BJ (cell line): ENCODE measurements around the gene FZD4. TPM values are rescaled to one million over a fixed set of nuclear protein-coding genes. Genes with fewer than 3 reads are reported as not detected.
"Not testable (repeated sequence)": the region's sequence is repeated elsewhere in the genome, so short reads cannot be mapped to it uniquely, and the experiment has no call there.

ENCODE experiments used
- CTCF ChIA-PET: fragments of 350-600 bp; formaldehyde crosslinking; extraction: SDS; loops from one replicate; lab custom pipeline; 2021; ENCODE audit warnings: antibody characterized with exemption, inconsistent platforms; lab: Yijun Ruan, JAX
- POLR2A ChIA-PET: fragments of 300-600 bp; sonication (Branson Sonifier 250); formaldehyde crosslinking; extraction: SDS; loops from one replicate; lab custom pipeline; 2021; ENCODE audit warnings: antibody characterized with exemption; lab: Charles Lee
- DNase-seq: peaks from one replicate; pipeline ENCODE4 v3.0.0-alpha.2; 2011; ENCODE audit warnings: low read depth
- H3K27me3 ChIP-seq: 2 replicates; pipeline ENCODE4 v1.6.0; 2011; ENCODE audit warnings: low read length; ENCODE audit not compliant: control insufficient read depth, insufficient read depth
- H3K36me3 ChIP-seq: 2 replicates; pipeline ENCODE4 v1.5.1; 2011; ENCODE audit warnings: low read length; ENCODE audit not compliant: control insufficient read depth, insufficient read depth
- H3K4me3 ChIP-seq: 2 replicates; pipeline ENCODE4 v1.5.1; 2011; ENCODE audit warnings: low read depth, mild to moderate bottlenecking, control low read depth, low read length
- CTCF ChIP-seq: IDR thresholded peaks from 2 replicates; pipeline ENCODE4 v1.5.1; 2011; ENCODE audit warnings: low read depth, mild to moderate bottlenecking, control low read depth, inconsistent platforms, low read length, moderate library complexity; ENCODE audit not compliant: insufficient read depth
- polyA plus RNA-seq: library from polyadenylated mRNA; depleted of rRNA; stranded (reverse); fragments of >200 nt; gene quantifications from 2 replicates; pipeline ENCODE4 v1.2.3, GENCODE V29; 2011

FZD4 gene
- polyA plus RNA-seq, 1 experiment = 12.4 TPM

- H3K27me3 ChIP-seq = no peaks in the 10 kb centered on the region
- ChIA-PET CTCF (interaction anchor here (0.9 to 3.7 kb wide), 12 partner anchors 9 to 355 kb away, joined by 3 to 17 read pairs (median 6); no protein-coding TSS in a partner anchor), POLR2A (no interaction called here)
- H3K36me3 ChIP-seq = no peaks in the 10 kb centered on the region
- no peak overlapping the region for H3K4me3 ChIP-seq
- TF ChIP-seq CTCF = no peak
- DNase-seq = no peak
Observed at GRCh38 chr11:86938203-86938899, 16.8 kb downstream of the FZD4 start.

- DNase-seq, H3K27me3 ChIP-seq, H3K36me3 ChIP-seq, H3K4me3 ChIP-seq, POLR2A ChIA-PET: not testable (repeated sequence)
- CTCF ChIA-PET = interaction anchor here (0.7 to 3.7 kb wide), 7 partner anchors 10 to 699 kb away, joined by 3 to 17 read pairs (median 3); no protein-coding TSS in a partner anchor
Observed at GRCh38 chr11:86937193-86937806, 17.9 kb downstream of the FZD4 start.

GRCh38 chr11:86934926-86935579 is 20.1 kb downstream of the FZD4 start:
- DNase-seq = no peak
- CTCF ChIA-PET = interaction anchor here (0.8 to 3.3 kb wide), 3 partner anchors 16 to 355 kb away, joined by 3 to 11 read pairs (median 3); partner anchors contain the start of gene FZD4
- POLR2A ChIA-PET = no interaction called here
- no peak for TF ChIP-seq CTCF
- H3K4me3 ChIP-seq = no peak overlapping the region
- no peaks in the 10 kb centered on the region for H3K36me3 ChIP-seq
- no peaks in the 10 kb centered on the region for H3K27me3 ChIP-seq

- Histone ChIP-seq H3K27me3 (no peaks in the 10 kb centered on the region), H3K4me3 (no peak overlapping the region), H3K36me3 (no peaks in the 10 kb centered on the region)
- no peak for DNase-seq
- no peak for TF ChIP-seq CTCF
- POLR2A ChIA-PET = no interaction called here
- CTCF ChIA-PET = interaction anchor here (0.7 to 3.3 kb wide), 4 partner anchors 16 to 355 kb away, joined by 3 to 11 read pairs (median 3); partner anchors contain the start of gene FZD4
Observed at GRCh38 chr11:86934582-86934900, 20.7 kb downstream of the FZD4 start.

- ChIA-PET CTCF (interaction anchor here (0.6 to 3.3 kb wide), 3 partner anchors 40 to 1285 kb away, joined by 3 to 11 read pairs (median 3); no protein-coding TSS in a partner anchor), POLR2A (no interaction called here)
- H3K36me3 ChIP-seq = no peaks in the 10 kb centered on the region
- DNase-seq = no peak
- TF ChIP-seq CTCF = no peak
- no peaks in the 10 kb centered on the region for H3K27me3 ChIP-seq
- no peak overlapping the region for H3K4me3 ChIP-seq
Observed at GRCh38 chr11:86933891-86934581, 21.2 kb downstream of the FZD4 start.
